ENCODE data around the gene NAAA. TPM values are rescaled to one million over a fixed set of nuclear protein-coding genes. Genes with fewer than 3 reads are reported as not detected.
"Not testable (repeated sequence)": the region's sequence is repeated elsewhere in the genome, so short reads cannot be mapped to it uniquely, and the experiment has no call there.

Gene NAAA
- total RNA-seq, result 22.9 TPM

DNA sequence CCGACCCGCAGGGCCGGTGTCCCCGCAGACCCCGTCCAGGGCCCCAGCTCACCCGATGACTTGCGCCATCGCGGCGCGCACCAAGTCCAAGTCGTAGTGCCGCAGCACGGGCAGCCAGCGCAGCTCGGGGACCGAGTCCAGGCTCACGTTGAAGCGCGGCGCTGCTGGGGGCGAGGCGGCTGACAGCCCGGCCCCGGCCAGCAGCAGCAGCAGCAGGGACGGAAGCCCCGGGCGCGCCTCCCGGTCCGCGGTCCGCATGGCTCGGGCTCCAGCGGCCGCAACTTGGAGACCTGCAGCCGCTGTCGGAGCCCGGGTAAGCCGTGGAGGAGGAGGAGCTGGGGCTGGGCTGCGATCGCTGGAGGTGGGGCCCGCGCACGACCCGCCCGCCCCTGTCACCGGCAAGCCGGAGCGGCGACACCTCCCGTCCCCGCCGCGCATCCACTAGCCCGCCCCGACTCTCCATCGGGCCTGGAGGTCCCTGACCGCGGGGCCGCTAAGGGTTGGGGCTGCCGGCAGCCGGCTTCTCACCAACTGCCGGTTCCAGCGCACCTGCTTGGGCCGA lies at the start of gene NAAA:
Gene NAAA, minus strand, starts transcription at position 322 of the 562 bp plus-strand sequence. Its CDS starts 64 bp downstream, at position 258.
- ATAC-seq, result peak; percentile 96

DNA sequence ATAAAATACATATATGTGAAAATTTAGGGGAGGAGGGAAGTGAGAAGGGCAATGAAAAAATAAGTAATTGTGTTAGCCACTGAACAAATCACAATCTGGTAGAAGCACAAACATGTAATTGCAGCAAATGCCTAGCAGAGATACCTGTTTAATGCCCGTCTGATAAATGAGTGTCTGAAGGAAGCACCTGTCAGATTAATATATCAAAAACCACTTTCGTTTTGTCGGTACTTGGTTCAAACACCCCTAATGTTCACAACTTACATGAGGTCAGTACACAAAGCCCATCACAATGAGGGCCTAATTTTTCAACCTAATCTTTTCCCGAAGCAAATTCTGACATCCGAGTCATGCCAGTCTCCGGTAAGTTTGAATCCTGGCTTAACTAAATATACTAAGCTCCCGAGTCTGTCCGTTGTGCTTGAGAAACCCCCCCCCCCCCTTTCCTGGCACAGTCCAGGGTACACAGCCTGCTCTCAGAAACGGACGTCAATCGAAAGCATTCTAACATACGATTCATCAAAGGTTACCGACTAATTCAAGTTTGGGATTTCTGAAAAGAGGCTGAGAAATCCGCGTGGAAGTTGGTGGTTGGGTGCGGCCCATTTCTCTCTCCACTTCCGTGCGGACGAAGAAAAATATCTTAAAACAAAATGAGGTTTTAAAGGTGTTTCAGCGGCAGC lies 49.2 kb upstream of the NAAA start:
- ATAC-seq, result peak; percentile 15

DNA sequence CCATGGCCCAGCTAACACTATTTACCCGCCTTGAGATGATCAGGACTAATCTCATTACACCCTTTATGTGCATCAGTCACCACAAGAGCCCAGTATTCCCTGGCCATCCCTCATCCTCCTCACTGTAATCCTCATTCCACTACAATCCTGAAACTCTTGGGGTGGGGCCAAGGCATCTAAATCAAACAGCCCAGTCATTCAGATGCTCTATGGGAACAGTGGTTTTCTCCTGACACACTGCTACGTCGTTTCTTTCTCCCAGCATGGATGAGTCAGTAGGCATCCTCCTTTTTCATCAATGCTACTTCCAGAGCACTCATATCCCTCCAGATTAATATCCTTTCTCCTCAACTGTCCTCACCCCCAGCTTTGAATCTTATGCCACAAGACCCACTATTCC lies 44.3 kb upstream of the NAAA start:
- ATAC-seq, result no peak

DNA sequence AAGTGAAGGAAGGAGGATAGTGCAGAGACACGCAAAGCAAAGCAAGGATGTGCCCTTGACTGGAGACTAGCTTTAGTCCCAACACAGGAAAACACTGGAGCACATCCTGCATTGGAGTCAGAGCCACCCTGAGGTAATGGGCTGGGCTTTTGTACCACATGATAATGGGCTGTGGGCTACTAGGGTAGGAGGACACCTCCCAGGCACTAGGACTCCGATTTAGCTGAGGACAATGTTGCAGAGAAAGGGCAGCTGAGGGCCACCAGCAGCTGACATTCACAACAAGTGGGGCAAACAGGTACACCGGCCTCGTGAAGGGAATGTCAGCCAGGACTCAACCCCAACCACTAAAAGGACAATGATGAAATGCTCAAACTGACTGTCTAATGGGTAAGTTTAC lies 39.8 kb upstream of the NAAA start:
- no peak for ATAC-seq

DNA sequence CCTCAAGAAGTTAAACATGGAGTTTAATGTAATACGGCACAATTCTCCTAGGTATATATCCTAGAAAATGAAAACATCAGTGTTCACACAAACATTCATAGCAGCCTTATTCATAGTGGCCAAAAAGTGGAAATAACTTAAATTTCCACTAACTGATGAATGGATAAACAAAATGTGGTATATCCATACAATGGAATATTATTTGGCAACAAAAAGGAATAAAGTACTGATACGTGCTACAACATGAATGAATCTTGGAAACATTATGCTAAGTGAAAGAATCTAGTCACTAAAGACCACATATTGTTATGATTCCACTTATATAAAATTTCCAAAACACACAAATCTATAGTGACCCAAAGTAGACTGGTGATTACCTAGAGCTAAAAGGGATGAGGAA lies 35.4 kb upstream of the NAAA start:
- no peak for ATAC-seq

DNA sequence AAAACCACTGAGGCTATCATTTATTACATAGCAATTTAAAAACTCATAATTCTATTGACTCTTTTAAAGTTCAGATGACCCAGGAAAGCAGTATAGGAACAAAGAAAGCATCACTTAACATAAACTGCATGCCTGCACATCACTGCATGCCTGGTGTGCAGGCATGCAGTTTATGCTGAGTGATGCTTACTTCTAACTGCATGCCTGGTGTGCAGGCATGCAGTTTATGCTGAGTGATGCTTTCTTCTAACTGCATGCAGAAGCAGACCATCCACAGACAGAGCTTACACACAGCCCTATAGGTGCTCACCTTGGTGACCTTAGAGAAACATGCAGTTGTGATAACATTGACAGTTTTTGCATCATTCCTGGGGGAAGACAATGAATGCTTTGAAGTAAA lies 33.0 kb upstream of the NAAA start:
- no peak for ATAC-seq

DNA sequence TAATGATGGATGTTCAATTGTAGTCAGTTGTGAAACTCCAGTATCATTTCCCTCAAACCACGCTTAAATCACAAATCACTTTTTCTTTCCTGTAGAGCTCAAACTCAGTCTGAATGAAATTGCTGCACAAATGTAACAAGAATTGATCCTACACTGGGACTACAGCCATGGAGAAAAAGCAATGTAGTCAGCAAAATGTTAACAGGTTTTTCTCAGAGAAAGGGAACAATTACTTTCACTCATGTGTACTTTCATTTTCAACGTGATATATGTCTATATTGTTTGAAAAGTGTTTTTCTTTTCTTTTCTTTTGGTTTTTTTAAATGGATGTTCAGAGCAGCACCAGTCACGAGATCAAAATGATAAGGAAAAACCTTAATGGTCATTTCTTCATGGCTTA lies 27.3 kb upstream of the NAAA start:
- ATAC-seq, result no peak

DNA sequence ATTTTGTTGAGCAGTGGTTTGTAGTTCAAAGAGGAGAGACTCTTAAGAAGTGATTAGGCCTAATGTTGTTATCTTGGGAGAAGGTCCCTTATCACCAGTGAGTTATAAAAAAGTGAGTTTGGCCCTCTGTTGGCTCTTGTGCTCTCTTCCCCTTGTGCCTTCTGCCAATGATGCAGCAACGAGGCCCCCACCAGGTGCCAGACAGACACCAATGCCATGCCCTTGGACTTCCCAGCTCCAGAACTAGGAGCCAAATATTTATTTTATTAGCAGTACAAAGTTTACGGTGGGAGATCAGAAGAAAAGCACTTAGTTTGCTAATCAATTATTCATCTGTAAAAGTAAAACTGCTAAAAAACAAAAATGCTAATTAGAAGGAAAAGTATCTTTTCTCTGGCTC lies 22.7 kb upstream of the NAAA start:
- no peak for ATAC-seq

DNA sequence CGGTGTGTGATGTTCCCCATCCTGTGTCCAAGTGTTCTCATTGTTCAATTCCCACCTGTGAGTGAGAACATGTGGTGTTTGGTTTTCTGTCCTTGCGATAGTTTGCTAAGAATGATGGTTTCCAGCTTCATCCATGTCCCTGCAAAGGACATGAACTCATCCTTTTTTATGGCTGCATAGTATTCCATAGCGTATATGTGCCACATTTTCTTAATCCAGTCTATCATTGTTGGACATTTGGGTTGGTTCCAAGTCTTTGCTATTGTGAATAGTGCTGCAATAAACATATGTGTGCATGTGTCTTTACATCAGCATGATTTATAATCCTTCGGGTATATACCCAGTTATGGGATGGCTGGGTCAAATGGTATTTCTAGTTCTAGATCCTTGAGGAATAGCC lies 21.3 kb upstream of the NAAA start:
- ATAC-seq, result not testable (repeated sequence)

DNA sequence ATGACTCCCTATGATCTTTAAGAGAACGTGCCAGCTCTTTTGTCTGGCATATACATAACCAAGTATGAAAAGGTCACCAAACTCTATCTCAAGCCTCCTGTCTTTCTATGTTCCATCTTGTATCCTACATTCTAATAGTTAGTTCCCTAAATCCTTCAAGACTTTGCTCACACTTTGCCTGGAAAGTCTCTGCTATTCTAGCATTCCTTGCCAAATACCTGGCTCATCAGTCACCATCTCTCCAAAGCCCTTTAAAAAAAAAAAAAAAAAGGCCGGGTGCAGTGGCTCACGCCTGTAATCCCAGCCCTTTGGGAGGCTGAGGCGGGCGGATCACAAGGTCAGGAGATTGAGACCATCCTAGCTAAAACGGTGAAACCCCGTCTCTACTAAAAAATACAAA lies 17.7 kb upstream of the NAAA start:
- not testable (repeated sequence) for ATAC-seq

DNA sequence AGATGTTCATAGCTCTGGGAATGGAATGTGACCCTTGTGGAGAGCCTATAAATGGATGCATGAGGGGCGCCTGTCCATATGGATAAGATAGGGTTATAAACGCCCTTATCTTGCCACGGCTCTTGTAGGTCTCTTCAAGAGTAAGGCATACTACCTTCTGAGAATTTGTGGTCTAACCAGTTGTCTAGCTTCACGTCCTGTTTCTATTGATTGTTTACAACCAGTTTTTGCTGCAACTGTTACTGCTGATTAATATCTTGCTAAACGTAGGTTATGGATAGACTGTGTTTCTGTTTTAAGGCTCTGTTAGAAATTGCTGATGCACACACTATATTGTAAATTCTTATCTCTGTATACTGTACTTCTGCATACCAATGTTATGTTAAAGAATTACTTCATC lies 14.0 kb upstream of the NAAA start:
- ATAC-seq, result not testable (repeated sequence)

DNA sequence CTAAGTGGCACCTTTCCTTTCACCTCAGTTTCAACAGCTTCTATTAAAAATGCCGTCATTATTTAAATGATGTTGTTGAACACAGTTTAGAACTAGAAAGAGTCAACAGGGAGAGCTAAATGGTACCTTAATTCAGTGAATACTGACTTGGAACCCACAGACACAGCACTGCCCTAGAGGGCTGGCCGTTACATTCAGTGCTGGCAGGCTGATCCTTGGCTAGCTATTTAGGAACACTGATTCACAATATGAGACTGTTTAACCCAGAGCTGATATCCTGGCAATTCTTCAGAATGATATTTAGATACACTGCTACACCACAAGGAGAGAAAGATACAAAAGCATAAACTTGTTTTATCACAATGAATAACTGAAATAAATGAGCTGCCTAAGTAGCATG lies 12.7 kb upstream of the NAAA start:
- no peak for ATAC-seq

DNA sequence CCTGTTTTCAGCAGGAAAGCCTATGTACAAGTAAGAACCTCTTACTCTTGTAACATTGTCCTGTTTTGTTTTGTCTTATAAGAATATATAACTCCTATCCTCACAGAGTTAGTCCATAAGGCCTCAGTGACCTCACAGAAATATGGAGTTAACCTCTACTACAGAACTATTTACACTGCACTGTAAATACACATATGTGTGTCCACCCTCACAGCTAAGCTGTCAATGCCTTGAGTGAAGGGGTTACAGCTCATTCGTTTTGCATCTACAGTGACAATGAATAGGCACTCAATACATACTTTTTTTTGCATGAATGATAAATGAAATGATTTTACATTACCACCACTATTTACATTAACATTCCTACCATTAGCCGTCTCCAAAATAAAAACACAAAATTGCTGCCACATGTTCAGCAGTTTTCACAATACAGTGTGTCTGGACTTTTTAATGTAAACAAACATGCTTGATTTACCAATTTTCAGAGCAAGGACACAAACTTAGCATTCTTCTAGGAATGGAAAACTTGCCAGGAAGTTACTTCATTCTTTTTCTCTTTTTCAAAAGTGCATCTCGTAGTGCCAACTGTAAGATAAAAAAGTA lies 9.5 kb upstream of the NAAA start:
- no peak for ATAC-seq

DNA sequence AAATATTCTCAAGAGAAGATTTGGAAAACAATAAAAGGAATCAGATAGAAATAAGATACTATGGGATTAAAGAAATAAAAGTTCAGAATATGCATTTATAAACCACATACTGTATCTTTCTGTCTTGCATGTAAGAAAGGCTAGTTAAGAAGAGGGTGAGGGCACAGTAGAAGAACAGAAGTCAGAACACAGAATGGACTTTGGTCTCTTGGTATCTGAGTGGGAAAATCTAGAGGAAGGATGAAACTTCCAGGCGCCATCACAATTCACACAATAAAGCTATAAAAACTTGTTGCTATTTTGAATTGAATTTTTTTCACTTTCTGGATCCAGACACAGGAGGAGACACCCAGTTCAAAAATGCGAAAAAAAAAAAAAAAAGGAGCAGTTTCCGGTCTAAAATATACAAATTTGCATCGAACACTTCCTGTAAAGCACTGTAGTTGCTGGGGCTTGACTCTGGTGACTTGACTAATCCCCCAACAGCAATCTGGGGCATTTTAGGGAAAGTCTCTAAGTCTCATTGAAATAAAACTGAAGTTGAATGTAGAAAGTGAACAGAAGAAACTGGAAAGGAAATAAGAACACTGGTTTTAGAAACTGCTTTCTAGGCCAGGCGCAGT lies 8.1 kb upstream of the NAAA start:
- no peak for ATAC-seq

DNA sequence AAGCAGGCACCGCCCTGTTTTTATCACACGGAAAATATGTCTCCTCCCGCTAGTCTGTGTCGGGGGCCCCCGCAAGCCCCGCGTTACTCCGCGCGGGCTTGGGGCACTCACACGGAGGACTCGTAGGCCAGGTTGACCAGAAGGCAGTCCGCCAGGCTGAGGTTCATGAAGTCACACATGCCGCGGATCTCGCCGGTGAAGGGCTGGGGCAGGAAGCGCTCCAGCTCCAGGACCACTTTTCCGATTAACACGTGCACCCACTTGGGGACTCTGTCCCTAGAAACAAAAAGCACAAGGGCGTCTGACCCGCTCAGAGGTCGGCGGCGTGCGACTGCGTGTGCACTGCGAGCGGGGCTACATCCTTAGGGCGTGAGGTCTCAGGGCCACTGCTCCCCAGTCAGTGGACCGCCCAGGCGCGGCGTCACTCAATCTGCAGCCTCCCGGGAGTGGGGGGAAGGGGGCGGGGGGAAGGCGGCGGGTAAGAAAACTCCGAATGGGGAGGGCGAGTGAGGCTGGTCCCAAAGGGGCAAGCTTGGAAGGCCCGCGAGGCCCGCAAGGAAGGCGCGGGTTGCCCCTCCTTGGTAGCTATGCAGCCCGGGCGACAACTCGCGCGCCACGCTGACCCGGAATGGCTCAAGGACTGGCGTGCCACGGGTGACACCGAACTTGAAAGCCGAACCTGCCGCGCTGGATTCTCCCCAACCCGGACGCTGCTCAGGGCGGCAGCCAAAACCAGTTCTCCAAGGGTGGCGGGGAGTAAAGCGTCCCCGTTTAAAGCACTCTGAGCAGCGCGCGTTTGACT lies 722 bp downstream of the NAAA start:
- peak; percentile 81 for ATAC-seq

DNA sequence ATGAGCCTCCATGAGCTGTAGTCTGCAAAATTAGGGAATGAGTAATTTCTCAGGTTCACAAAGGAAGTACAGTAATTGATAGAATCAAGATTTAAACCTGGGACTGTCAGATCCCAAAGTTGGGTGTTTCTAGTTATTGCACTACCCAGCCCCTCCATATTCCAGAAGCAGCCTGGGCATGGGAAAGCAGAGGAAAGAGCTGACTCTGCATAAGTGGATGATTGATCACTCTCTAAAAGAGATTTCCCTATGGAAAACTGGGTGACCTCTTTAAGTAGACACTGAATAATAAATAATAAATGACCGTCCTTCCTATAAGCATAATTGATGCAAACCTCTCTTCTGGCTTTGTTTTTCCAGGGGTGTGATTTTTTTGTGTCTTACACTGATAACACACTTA lies 5.2 kb downstream of the NAAA start:
- ATAC-seq, result no peak

DNA sequence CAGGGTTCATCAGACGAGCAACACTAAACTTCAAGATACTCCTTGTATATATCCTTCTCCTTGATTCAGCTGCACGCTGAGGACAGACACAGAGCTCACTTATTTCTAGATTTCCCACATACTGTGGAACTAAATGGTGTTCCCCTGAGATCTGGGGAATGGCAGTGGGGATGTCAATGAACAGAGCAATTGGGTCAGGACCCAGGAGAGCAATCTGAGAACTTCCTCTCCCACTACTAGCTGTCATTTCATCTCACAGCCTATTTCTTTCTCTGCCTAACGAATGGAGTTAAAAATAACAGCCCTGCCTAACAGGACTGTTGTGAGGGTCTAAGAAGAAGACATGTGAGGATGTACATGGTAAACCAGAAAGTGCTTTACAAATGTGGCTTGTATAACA lies 10.7 kb downstream of the NAAA start:
- no peak for ATAC-seq

DNA sequence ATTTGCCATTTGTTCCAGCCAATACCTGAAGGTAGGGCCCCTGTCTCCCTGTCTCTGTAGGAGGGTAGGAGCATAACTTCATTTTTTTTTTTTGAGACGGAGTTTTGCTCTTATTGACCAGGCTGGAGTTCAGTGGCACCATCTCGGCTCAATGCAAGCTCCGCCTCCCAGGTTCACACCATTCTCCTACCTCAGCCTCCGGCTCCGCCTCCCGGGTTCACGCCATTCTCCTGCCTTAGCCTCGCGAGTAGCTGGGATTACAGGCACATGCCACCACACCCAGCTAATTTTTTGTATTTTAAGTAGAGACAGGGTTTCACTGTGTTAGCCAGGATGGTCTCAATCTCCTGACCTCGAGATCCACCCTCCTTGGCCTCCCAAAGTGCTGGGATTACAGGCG lies 15.9 kb downstream of the NAAA start:
- not testable (repeated sequence) for ATAC-seq

DNA sequence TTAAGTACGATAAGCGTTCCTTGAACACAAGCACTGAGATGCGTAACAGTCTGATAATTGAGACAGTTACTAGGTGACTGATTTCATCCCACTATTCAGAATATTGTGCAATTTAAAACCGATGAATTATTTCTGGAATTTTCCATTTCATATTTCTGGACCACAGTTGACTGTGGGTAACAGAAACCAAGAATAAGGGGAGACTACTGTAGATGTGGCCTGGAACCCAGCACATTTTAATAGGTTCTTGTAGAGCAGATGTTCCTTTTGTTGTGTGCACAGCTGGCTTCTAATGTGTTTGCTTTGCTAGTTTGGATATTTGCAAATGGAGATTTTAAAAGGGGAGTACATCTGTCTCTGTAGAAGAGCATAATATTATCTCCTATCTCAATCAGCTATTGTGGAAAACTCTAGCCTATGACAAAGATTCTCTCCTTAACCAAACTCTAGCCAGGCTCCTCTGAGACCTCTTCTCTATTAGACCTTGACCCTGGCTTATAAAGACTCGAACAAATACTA lies 16.4 kb downstream of the NAAA start:
- ATAC-seq, result no peak

DNA sequence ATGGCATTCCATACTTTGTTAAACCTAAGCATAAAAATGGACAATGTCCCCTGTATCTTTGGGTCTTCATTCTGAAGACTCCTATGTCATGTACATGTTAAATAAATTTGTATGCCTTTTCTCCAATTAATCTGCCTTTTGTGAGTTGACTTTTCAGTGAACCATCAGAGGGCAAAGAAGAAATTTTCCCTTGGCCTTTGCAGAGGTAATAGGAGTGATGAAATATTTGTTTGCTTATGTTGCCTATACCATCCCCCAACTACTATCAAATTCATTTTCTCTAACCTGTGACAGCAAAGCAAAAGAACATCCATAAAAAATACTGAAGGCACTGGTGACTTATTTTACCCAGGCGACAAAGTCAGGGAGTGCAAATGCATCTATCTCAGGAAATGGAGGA lies 18.2 kb downstream of the NAAA start:
- ATAC-seq, result no peak

DNA sequence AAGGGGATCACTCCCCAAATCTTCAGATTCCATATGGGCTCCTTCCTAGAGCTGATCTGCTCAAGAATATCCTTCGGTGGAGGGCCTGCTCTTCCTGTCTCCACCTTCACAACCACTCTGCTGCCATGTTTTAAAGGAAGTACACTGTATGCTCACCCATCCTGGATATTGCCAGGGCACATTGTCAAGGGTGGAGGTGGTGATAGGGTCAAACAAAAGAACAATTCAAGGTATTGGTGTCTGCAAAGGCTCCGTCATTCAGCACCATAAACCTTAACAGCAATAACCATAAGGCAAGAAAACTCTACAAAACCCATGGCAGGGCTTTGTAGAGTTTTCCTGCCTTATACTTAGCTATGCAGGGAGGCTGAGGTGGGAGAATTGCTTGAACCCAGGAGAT lies 18.9 kb downstream of the NAAA start:
- ATAC-seq, result no peak

DNA sequence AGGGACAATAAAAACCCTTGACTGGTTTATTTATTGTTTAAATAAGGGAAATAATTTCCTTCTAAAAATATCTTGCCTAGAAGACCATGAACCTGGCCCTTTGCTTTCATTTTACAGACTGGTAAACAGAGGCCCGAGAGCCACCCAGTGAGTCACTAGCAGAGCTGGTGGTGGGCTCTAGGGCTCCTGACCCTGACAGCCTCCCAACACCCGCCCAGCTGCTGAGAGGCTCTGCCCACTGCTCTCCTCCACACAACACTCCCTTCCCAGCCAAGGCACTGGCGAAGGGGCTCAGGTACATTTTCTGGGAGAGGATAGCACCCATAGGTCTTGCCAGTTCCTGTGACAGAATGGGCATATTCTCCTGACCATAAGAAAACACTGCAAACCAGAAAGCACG lies 20.5 kb downstream of the NAAA start:
- no peak for ATAC-seq

DNA sequence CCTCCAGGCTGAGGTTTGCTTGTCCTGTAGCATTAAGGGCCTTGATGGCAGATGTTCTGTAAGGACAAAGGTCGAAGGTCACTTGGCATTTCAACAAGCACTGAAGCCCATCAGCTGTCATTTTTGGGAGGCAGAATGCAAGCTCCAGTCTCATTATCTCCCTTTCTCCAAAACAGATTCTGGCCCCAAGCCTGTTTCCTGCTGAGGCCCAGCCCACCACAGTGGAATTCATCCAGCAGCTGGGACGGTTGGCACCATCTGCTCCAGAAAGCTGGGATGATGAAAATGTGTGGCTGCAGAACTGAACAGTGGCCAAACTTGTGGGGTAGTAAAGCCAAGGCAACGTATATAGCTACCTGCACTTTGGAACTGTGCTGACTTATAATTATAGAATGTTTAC lies 20.9 kb downstream of the NAAA start:
- ATAC-seq, result no peak

All from esophagus mucosa (tissue), 1 donor.